ENCODE data around the gene DUSP16.
"Not testable (repeated sequence)": the region's sequence is repeated elsewhere in the genome, so short reads cannot be mapped to it uniquely, and the experiment has no call there.

DUSP16 gene

GRCh38 chr12:12473223-12473622 lies 89.4 kb downstream of the DUSP16 start:
- in situ Hi-C loops (cut with MboI; ENCODE audit: low sequenced_read_pairs) = no loop called here

- in situ Hi-C loops (cut with MboI; ENCODE audit: low sequenced_read_pairs) = not testable (repeated sequence)
Measured at GRCh38 chr12:12471982-12472961, 90.4 kb downstream of the DUSP16 start.

- in situ Hi-C loops (cut with MboI; ENCODE audit: low sequenced_read_pairs) = no loop called here
Measured at GRCh38 chr12:12470751-12471306, 91.8 kb downstream of the DUSP16 start.

- in situ Hi-C loops (cut with MboI; ENCODE audit: low sequenced_read_pairs) = no loop called here
Measured at GRCh38 chr12:12469386-12469785, 93.3 kb downstream of the DUSP16 start.

GRCh38 chr12:12468575-12468974 lies 94.1 kb downstream of the DUSP16 start:
- in situ Hi-C loops (cut with MboI; ENCODE audit: low sequenced_read_pairs) = no loop called here

GRCh38 chr12:12467688-12468261 lies 94.9 kb downstream of the DUSP16 start:
- in situ Hi-C loops (cut with MboI; ENCODE audit: low sequenced_read_pairs) = no loop called here

GRCh38 chr12:12467264-12467663 lies 95.4 kb downstream of the DUSP16 start:
- in situ Hi-C loops (cut with MboI; ENCODE audit: low sequenced_read_pairs) = no loop called here

GRCh38 chr12:12466157-12466556 lies 96.5 kb downstream of the DUSP16 start:
- in situ Hi-C loops (cut with MboI; ENCODE audit: low sequenced_read_pairs) = no loop called here

- in situ Hi-C loops (cut with MboI; ENCODE audit: low sequenced_read_pairs) = no loop called here
Measured at GRCh38 chr12:12465522-12465921, 97.1 kb downstream of the DUSP16 start.

- in situ Hi-C loops (cut with MboI; ENCODE audit: low sequenced_read_pairs) = no loop called here
Measured at GRCh38 chr12:12461923-12462315, 100.7 kb downstream of the DUSP16 start.

- in situ Hi-C loops (cut with MboI; ENCODE audit: low sequenced_read_pairs) = no loop called here
Measured at GRCh38 chr12:12460935-12461922, 101.4 kb downstream of the DUSP16 start.

- in situ Hi-C loops (cut with MboI; ENCODE audit: low sequenced_read_pairs) = no loop called here
Measured at GRCh38 chr12:12456637-12457036, 106.0 kb downstream of the DUSP16 start.

- in situ Hi-C loops (cut with MboI; ENCODE audit: low sequenced_read_pairs) = no loop called here
Measured at GRCh38 chr12:12454315-12454714, 108.3 kb downstream of the DUSP16 start.

- in situ Hi-C loops (cut with MboI; ENCODE audit: low sequenced_read_pairs) = no loop called here
Measured at GRCh38 chr12:12453635-12454034, 109.0 kb downstream of the DUSP16 start.

- in situ Hi-C loops (cut with MboI; ENCODE audit: low sequenced_read_pairs) = no loop called here
Measured at GRCh38 chr12:12452326-12452902, 110.2 kb downstream of the DUSP16 start.

- in situ Hi-C loops (cut with MboI; ENCODE audit: low sequenced_read_pairs) = no loop called here
Measured at GRCh38 chr12:12451098-12451497, 111.6 kb downstream of the DUSP16 start.

GRCh38 chr12:12450043-12450471 lies 112.6 kb downstream of the DUSP16 start:
- in situ Hi-C loops (cut with MboI; ENCODE audit: low sequenced_read_pairs) = no loop called here

- in situ Hi-C loops (cut with MboI; ENCODE audit: low sequenced_read_pairs) = no loop called here
Measured at GRCh38 chr12:12449533-12450025, 113.1 kb downstream of the DUSP16 start.

- in situ Hi-C loops (cut with MboI; ENCODE audit: low sequenced_read_pairs) = no loop called here
Measured at GRCh38 chr12:12447837-12448236, 114.8 kb downstream of the DUSP16 start.

GRCh38 chr12:12447236-12447635 lies 115.4 kb downstream of the DUSP16 start:
- in situ Hi-C loops (cut with MboI; ENCODE audit: low sequenced_read_pairs) = no loop called here
